Fibroblast of lung (primary cell): ENCODE data around the gene GMPS.

Experiments
- EZH2 ChIP-seq: IDR thresholded peaks from 2 replicates; pipeline ENCODE4 v1.5.1; 2012; ENCODE audit warnings: low read length, control low read depth, mild to moderate bottlenecking; ENCODE audit errors: missing control alignments
- TF ChIP-seq, protein P1 (sequence below), 2 donors: IDR thresholded peaks in 1 of 2; conservative IDR thresholded peaks in 1 of 2; 1 replicate in 1 of 2; 2 replicates in 1 of 2; pipeline ENCODE4 v1.5.1; 2011 to 2012; ENCODE audit warnings: low read length in 2 of 2, control low read depth in 1 of 2, inconsistent platforms in 1 of 2, low read depth in 1 of 2, mild to moderate bottlenecking in 1 of 2

DNA sequence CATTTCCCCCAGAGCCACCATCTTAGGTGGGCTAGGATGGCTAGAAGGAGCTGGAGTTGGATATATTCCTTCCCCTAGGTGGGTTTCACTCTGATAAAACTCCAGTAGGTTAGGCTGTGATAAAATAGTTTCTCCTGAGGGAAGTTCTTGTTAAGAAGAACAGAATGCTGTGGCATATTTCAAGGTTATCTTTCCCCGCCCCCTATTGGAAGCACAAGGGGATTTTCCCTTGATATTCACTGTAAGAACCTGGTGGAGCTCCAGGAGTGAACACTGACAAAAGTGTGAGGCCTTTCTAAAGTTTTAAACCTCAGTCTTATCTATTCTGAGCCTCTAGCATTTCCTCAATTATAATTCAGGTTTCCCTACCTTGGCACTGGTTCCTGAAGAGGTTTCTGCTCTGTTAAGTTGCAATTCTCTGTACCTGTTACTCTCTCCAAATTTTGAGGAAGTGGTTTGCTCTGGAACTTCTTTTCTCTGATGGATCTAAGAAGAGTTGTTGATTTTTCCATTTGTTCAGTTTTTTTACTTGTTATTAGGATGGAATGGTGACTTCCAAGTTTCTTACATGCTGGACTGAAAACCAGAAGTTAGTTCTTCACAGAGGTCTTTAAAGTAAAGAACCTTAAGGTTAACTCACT is 113.5 kb downstream of the GMPS start:
- TF ChIP-seq, protein P1, sequence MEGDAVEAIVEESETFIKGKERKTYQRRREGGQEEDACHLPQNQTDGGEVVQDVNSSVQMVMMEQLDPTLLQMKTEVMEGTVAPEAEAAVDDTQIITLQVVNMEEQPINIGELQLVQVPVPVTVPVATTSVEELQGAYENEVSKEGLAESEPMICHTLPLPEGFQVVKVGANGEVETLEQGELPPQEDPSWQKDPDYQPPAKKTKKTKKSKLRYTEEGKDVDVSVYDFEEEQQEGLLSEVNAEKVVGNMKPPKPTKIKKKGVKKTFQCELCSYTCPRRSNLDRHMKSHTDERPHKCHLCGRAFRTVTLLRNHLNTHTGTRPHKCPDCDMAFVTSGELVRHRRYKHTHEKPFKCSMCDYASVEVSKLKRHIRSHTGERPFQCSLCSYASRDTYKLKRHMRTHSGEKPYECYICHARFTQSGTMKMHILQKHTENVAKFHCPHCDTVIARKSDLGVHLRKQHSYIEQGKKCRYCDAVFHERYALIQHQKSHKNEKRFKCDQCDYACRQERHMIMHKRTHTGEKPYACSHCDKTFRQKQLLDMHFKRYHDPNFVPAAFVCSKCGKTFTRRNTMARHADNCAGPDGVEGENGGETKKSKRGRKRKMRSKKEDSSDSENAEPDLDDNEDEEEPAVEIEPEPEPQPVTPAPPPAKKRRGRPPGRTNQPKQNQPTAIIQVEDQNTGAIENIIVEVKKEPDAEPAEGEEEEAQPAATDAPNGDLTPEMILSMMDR (conservative IDR thresholded peaks at IDR 0.05 in 1 of 2, IDR thresholded peaks at IDR 0.05 in 1 of 2; ENCODE audit: low read depth in 1 of 2, low read length in 2 of 2) = no peak
- TF ChIP-seq EZH2 = no peak
